OCI-LY7 (cell line): ENCODE results near the gene MAP2K5. TPM values are rescaled to one million over a fixed set of nuclear protein-coding genes. Genes with fewer than 3 reads are reported as not detected.

Experiments
- BruUV-seq: library from RNA; stranded (reverse); fragments of 400-500 nt; replicated peaks from 2 replicates; lab custom pipeline; 2021; lab: Mats Ljungman, UMichigan
- CTCF ChIA-PET: fragments of 300-600 bp; sonication (Branson Sonifier 250); formaldehyde crosslinking; loops from one replicate; lab custom pipeline; 2022; ENCODE audit warnings: antibody characterized with exemption; ENCODE audit not compliant: unreplicated experiment; lab: Charles Lee
- POLR2A ChIA-PET: fragments of 300-600 bp; sonication (Branson Sonifier 250); formaldehyde crosslinking; loops from one replicate; lab custom pipeline; 2022; ENCODE audit warnings: antibody characterized with exemption; lab: Charles Lee
- DNase-seq: peaks from one replicate; pipeline ENCODE4 v3.0.0-alpha.2; 2015; ENCODE audit warnings: low spot score
- H2AFZ ChIP-seq: fragments of 200-600 bp; sonication (generic), shearing (Covaris generic); 2 replicates; pipeline ENCODE4 v1.6.1; 2014; ENCODE audit warnings: mild to moderate bottlenecking, antibody characterized with exemption, low read length, moderate library complexity
- H3K27ac ChIP-seq: fragments of 200-600 bp; sonication (generic); 2 replicates; pipeline ENCODE4 v1.5.1; 2014; ENCODE audit warnings: mixed run types, low read depth, mild to moderate bottlenecking, moderate library complexity, low read length, inconsistent platforms; ENCODE audit not compliant: poor library complexity, severe bottlenecking
- H3K36me3 ChIP-seq: fragments of 200-600 bp; sonication (generic); 2 replicates; pipeline ENCODE4 v1.6.1; 2014; ENCODE audit warnings: mild to moderate bottlenecking, antibody characterized with exemption, low read length, moderate library complexity, mixed read lengths; ENCODE audit not compliant: insufficient read depth
- H3K4me1 ChIP-seq: fragments of 200-600 bp; sonication (generic); 2 replicates; pipeline ENCODE4 v1.5.1; 2014; ENCODE audit warnings: mild to moderate bottlenecking, low read length; ENCODE audit not compliant: insufficient read depth, poor library complexity, severe bottlenecking
- H3K4me2 ChIP-seq: fragments of 200-600 bp; sonication (generic); 2 replicates; pipeline ENCODE4 v1.6.1; 2014; ENCODE audit warnings: mild to moderate bottlenecking, low read length
- H3K4me3 ChIP-seq: fragments of 200-600 bp; sonication (generic); 2 replicates; pipeline ENCODE4 v1.5.1; 2014; ENCODE audit warnings: mild to moderate bottlenecking, low read depth, low read length; ENCODE audit not compliant: poor library complexity, severe bottlenecking
- H3K79me2 ChIP-seq: fragments of 200-600 bp; sonication (generic); 2 replicates; pipeline ENCODE4 v1.6.1; 2016; ENCODE audit warnings: low read depth, mild to moderate bottlenecking, low read length, moderate library complexity, mixed read lengths; ENCODE audit not compliant: insufficient read depth
- H3K9me2 ChIP-seq: fragments of 200-600 bp; sonication (generic); 2 replicates; pipeline ENCODE4 v1.6.1; 2016; ENCODE audit warnings: mild to moderate bottlenecking, low read length, mixed read lengths; ENCODE audit not compliant: insufficient read depth
- H3K9me3 ChIP-seq: fragments of 200-600 bp; sonication (generic); 2 replicates; pipeline ENCODE4 v1.6.1; 2014; ENCODE audit warnings: mild to moderate bottlenecking, mixed run types, low read length, mixed read lengths
- H4K20me1 ChIP-seq: fragments of 200-600 bp; sonication (generic); 2 replicates; pipeline ENCODE4 v1.6.1; 2014; ENCODE audit warnings: mild to moderate bottlenecking, antibody characterized with exemption, low read length, moderate library complexity, mixed read lengths; ENCODE audit not compliant: insufficient read depth
- EZH2phosphoT487 ChIP-seq: fragments of 200-600 bp; sonication (generic); IDR thresholded peaks from 2 replicates; pipeline ENCODE4 v1.6.1; 2018; ENCODE audit warnings: low read depth, borderline replicate concordance, mild to moderate bottlenecking, mixed run types, antibody characterized with exemption, low read length, moderate library complexity, mixed read lengths
- intact Hi-C: fragments of 100-400 bp; cut with micrococcal nuclease; formaldehyde crosslinking; loops from one replicate; pipeline ENCODE4 v1.10.0; 2022; ENCODE audit not compliant: unreplicated experiment
- total RNA-seq, 2 experiments: library from RNA; depleted of rRNA in 1 of 2; stranded (reverse); fragments of >200 nt in 1 of 2; shearing (Covaris generic) in 1 of 2; gene quantifications; 2 replicates each; pipeline ENCODE4 v1.2.3, GENCODE V29; 2014 to 2022
- TF ChIP-seq, protein P1 (sequence below): fragments of 200-600 bp; sonication (generic); conservative IDR thresholded peaks from 2 replicates; pipeline ENCODE4 v1.5.1; 2014; ENCODE audit warnings: mild to moderate bottlenecking, antibody characterized with exemption, low read length, moderate library complexity, mixed read lengths

MAP2K5 gene
- total RNA-seq, 2 experiments from 2014 or later, result 10.2 to 35.0 TPM

DNA sequence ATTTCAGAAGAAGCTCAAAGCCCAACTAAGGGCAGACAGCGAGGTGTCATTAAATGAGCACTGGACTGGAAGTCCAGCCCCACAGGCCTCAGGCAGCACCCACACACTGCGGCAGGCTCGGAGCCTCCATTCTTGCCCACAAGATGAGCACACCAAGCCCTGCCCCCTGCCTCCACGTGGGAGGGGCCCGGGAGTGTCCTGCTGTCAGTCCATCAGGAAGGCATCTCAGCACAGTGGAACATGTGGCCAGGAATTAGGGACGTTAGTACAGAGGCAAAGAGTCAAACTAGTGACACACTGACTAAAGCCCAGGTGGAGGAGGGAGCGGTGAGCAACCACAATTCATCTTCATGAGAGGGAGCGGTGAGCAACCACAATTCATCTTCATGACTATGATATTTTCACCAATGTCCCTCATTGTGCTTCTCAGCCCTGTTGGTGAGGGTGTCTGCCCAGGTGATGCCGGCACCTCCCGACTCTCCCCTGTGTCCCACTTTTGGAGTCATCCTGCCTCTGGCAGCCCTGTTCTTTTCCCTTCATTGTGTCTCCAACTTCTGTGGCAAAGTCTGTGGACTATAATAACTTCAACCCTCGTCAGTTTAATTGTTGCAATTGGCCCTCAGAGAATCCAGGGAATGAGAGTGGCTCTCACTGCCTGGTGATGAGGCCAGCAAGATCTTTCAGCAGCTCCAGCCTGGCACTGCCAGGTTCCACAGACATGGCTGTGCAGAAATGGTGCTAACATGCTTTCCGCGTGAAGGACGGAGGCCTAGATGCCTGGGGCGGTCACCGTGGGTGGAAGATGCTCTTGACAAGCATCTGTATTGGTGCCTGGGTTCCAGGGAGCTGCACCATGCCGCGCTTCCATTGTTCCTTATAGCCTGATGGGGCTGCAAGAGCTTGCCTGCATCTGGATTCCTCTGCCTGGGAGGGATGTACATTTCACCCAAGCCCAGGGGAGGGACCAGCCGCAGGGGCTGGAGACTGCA lies 259.7 kb downstream of the MAP2K5 start:
- ChIA-PET CTCF (no interaction called here), POLR2A (no interaction called here)
- no peak for TF ChIP-seq EZH2phosphoT487
- TF ChIP-seq, protein P1, sequence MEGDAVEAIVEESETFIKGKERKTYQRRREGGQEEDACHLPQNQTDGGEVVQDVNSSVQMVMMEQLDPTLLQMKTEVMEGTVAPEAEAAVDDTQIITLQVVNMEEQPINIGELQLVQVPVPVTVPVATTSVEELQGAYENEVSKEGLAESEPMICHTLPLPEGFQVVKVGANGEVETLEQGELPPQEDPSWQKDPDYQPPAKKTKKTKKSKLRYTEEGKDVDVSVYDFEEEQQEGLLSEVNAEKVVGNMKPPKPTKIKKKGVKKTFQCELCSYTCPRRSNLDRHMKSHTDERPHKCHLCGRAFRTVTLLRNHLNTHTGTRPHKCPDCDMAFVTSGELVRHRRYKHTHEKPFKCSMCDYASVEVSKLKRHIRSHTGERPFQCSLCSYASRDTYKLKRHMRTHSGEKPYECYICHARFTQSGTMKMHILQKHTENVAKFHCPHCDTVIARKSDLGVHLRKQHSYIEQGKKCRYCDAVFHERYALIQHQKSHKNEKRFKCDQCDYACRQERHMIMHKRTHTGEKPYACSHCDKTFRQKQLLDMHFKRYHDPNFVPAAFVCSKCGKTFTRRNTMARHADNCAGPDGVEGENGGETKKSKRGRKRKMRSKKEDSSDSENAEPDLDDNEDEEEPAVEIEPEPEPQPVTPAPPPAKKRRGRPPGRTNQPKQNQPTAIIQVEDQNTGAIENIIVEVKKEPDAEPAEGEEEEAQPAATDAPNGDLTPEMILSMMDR, result no peak
- Histone ChIP-seq H3K4me1 (peaks cover 55% of the 10 kb centered on the region), H3K27ac (no peak overlapping the region), H3K36me3 (no peaks in the 10 kb centered on the region), H3K9me2 (no peaks in the 10 kb centered on the region), H3K4me3 (no peak overlapping the region), H3K4me2 (peak overlapping the region; percentile 65; the same call in 1 of the 2 replicates), H3K9me3 (no peaks in the 10 kb centered on the region), H4K20me1 (no peaks in the 10 kb centered on the region), H2AFZ (no peak overlapping the region), H3K79me2 (no peaks in the 10 kb centered on the region)
- intact Hi-C loops, result no loop called here
- DNase-seq, result no peak
- no TSS peak for BruUV-seq

DNA sequence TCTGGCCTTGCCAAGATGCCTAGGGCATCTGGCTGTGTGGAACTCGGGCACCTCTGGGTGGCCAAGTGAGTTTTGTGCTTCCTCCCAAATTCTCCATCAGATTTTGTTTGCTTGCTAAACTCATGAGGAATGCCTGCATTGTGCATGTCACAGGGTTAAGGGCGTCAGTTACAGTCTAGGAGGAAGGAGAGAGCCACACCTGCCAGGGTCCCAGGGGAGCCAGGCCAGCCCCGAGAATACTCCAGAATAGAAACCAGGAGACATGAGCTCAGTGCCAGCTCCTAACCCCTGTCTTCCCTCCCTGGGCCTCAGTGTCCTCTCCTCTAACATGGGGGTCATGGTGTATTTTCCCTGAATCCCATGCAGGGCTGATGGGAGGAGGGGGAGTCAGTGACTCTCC lies 260.8 kb downstream of the MAP2K5 start:
- Histone ChIP-seq H3K27ac (peak overlapping the region; percentile 8), H4K20me1 (no peaks in the 10 kb centered on the region), H3K9me3 (no peaks in the 10 kb centered on the region), H3K4me1 (peaks cover 54% of the 10 kb centered on the region), H3K79me2 (no peaks in the 10 kb centered on the region), H3K36me3 (no peaks in the 10 kb centered on the region), H2AFZ (no peak overlapping the region), H3K4me2 (peak overlapping the region; percentile 65), H3K4me3 (peak overlapping the region; percentile 12), H3K9me2 (no peaks in the 10 kb centered on the region)
- BruUV-seq, result no TSS peak
- intact Hi-C loops, result no loop called here
- ChIA-PET CTCF (no interaction called here), POLR2A (no interaction called here)
- TF ChIP-seq, protein P1, result no peak
- no peak for TF ChIP-seq EZH2phosphoT487
- peak; percentile 57 for DNase-seq
